Measurements from ENCODE around the gene EGFL7.
"Not testable (repeated sequence)": the region's sequence is repeated elsewhere in the genome, so short reads cannot be mapped to it uniquely, and the experiment has no call there.

The EGFL7 gene

DNA sequence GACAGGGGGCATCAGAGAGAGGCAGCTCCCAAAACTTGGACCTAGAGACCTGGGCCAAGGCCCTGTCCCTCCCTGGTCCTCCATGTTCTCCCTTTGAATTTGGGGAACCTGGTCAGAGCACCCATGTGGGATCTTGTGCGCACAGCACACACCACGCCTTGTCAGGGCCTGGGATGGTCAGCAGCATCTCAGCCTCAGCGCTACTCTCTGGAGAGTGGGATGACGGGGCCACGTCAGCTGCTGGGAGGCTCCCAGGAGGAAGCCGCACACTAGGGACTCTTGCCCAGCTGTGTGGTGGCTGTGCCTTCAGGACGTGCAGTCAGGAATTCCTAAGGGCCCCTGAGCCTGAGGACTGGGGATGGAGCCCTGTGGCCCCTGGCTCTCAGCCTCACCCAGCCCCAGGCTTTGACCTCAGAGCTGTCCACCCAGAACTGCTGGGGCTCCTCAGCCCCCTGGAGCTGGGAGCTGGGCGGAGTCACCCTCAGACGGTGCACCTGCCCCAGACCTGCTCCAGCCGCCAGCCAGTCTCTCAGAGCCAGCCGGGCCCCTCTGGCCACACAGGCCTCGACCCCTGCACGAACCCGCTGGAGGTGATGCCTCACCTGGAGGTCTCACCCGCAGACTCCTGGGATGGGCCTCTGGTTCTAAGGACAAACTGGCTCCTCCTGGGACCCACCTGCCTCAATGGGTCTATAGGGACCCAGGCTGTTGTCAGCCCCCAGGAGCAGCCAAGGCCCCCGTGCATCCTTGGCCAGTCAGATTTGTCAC, 38.3 kb upstream of the EGFL7 start:
- no peak for DNase-seq (ENCODE audit: extremely low read depth in 1 of 2, low read depth in 1 of 2)

DNA sequence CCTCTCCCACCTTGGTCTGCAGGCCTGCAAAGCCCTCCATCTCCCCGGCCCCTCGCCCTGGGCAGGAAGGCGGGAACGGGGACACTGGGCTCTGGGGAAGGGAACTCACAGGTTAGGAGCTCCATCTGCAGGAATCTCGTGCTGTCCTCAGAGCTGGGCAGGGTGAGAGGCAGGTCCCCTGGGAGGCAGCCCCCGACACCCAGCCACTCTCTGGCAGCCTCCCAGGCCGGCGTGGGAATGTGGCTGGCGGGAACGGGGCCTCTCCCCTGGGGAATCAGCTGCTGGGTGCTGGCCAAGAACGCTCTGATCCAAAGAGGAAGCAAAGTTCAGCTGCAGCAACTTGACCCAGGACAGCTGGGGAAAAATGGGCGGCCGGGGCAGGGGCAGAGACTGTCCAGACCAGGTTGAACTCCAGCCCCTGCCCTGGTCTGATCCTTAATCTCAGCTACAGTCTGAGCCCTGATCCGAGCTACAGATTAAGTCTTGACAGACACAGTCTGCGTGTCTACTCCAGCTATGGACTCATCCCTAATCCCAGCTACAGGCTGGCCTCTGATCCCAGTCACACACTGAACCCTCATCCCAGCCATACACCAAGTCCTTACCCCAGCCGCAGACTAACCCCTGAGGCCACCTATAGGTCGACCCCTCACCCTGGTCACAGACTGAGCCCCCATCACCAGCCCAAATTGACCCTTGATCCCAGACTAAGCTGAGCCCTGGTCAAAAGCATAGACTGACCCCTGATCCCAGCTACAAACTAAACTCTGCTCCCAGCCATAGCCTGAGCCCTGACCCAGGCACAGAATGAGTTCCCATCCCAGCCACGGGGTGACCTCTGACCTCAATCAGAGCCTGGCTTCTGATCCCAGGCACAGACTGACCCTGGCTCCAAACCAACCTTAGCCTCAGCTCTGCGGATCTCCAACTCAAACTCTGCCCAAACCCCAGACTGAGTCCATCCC, 37.3 kb upstream of the EGFL7 start:
- no peak for DNase-seq (ENCODE audit: extremely low read depth in 1 of 2, low read depth in 1 of 2)

GRCh38 chr9:136626066-136626725, 36.5 kb upstream of the EGFL7 start:
- no peak for DNase-seq (ENCODE audit: extremely low read depth in 1 of 2, low read depth in 1 of 2)

DNA sequence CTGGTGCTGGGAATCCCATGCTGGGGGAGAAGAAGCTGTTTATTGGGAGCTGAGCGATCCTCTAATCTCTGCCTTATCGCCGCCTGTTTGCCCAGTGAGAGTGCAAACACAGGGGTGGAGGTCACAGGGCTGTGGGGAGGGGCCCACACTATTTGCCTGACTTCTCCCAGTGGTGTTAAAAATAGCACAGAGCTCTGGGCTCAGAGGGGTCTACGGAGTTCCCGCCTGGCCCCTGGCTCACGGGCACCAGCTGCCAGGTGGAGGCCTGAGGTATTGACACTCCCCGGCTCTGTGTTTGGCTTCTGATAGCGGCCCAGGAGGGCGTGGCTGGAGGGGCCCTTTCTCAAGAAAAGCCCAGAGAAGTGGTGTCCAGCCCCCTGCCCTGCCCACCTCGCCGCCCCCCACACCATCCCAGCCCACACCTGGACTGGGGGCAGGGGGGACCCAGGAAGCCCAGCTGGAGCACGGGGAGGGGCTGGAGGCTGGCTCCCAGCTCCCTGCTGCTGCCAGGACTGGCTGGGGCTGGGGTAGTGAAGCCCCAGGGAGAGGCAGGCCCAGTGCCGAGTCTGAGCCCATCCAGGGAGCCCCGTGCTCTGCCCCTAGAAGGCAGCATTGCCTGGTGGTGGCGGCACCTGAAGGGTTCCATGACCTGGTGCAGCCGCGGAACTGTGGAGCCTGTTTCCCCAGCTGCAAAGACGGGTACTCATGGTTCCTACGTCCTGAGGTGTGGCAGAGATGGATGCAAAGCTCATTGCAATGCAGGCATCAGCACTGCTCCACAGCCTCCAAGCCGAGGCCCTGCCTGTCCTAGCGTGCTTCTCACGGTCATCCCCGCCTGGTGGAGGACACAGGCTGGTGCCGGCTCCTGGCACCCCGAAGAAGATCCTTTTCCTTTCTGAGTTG, 35.7 kb upstream of the EGFL7 start:
- no peak for DNase-seq (ENCODE audit: extremely low read depth in 1 of 2, low read depth in 1 of 2)

DNA sequence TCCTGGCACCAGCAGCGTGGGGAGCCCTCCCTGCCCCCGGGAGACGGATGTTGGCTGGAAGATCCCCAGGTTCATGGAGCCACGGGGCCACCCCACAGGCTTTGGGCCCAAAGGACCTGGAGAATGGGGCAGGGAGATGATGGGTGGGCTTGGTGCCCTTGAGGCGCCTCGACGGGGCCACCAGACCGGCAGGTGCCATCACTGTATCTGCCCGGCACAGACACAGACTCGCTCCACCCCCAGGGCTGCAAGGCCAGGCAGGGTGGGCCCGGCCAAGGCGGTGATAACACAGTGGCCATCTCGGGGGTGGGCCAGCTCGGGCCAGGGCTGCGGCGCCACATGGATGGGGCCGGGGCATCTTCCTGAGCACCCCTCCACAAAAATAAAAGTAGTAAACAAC, 35.0 kb upstream of the EGFL7 start:
- no peak for DNase-seq (ENCODE audit: extremely low read depth in 1 of 2, low read depth in 1 of 2)

GRCh38 chr9:136628268-136628667, 34.4 kb upstream of the EGFL7 start:
- DNase-seq (ENCODE audit: extremely low read depth in 1 of 2, low read depth in 1 of 2), result no peak

GRCh38 chr9:136629001-136629878, 33.5 kb upstream of the EGFL7 start:
- DNase-seq (ENCODE audit: extremely low read depth in 1 of 2, low read depth in 1 of 2), result no peak

GRCh38 chr9:136629879-136630661, 32.6 kb upstream of the EGFL7 start:
- peak; percentile 15 to 37 for DNase-seq (ENCODE audit: extremely low read depth in 1 of 2, low read depth in 1 of 2)

DNA sequence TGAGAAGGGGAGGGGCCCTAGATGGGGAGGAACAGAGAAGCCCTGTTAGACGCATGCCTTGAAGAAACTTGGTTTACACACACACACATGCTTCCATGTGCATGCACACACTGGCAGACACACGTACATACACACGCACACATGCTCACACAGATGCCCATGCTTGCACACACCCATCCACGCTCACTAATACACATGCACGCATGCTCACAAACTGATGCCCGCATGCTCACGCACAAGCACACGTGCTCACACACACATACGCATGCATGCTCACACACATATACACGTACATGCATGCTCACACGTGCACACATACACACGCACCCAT, 32.1 kb upstream of the EGFL7 start:
- DNase-seq (ENCODE audit: extremely low read depth in 1 of 2, low read depth in 1 of 2), result no peak

DNA sequence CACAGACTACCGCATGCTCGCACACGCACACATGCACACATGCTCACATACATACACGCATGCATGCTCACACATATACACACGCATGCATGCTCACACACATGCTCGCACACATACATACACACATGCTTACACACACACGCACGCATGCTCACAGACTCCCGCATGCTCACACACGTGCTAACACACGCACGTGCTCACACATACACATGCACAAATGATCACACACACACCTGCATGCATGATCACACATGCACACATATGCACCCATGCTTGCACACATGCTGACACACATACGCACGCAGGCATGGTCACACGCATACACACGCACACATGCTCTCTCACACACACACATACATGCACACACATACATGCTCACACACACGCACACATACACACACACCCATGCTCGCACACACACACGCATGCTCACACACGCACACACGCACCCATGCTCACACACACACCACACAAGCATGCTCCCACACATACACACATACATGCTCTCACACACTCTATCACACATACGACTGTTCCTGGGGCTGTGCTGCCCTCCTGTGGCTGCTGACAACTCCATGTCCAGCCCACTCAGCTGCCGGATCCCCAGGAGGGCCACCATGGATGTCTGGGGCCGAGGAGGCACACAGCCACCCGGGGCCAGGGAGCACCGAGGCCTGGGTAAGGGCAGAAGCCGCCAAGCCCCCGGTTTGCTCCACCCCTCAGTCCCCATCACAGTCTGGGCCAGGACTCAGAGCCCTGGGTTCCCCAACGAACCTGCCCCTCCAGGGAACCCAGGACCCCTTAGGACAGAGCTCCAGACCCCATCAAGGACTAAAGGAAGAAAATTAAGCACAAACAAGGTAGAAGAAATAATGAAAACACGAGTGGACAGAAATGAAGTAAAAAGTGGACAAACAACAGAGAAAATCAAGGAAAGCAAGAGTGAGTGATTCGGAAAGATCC, 31.4 kb upstream of the EGFL7 start:
- peak; percentile 59 to 62 for DNase-seq (ENCODE audit: extremely low read depth in 1 of 2, low read depth in 1 of 2)

- DNase-seq (ENCODE audit: extremely low read depth in 1 of 2, low read depth in 1 of 2), result not testable (repeated sequence)
These were observed 30.6 kb upstream of the EGFL7 start for GRCh38 chr9:136632072-136632471.

DNA sequence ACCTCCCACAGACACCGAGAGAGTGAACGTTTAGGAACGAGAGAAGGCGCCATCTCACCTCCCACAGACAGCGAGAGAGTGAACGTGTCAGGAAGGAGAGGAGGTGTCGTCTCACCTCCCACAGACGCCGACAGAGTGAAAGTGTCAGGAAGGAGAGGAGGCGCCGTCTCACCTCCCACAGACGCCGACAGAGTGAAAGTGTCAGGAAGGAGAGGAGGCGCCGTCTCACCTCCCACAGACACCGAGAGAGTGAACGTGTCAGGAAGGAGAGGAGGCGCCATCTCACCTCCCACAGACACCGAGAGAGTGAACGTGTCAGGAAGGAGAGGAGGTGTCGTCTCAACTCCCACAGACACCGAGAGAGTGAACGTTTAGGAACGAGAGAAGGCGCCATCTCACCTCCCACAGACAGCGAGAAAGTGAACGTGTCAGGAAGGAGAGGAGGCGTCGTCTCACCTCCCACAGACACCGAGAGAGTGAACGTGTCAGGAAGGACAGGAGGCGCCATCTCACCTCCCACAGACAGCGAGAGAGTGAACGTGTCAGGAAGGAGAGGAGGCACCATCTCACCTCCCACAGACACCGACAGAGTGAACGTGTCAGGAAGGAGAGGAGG, 30.1 kb upstream of the EGFL7 start:
- DNase-seq (ENCODE audit: extremely low read depth in 1 of 2, low read depth in 1 of 2), result not testable (repeated sequence)

DNA sequence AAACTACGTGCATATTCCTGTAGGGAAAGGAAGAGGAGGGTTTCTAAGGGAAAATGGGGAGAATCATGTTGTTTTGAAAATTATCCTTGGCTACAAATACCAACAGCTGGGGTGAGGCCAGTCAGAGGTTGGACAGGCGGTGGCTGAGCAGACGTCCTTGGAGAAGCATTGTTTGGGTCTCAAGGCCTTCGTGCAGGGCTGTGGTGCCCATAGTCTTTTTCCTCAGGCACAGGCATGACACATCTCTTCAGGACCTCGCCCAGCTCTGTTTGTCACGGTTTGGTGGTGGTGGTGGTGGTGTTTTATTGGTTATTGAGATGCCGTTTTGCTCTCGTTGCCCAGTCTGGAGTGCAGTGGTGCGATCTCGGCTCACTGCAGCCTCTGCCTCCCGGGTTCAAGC, 27.8 kb upstream of the EGFL7 start:
- no peak for DNase-seq (ENCODE audit: extremely low read depth in 1 of 2, low read depth in 1 of 2)

DNA sequence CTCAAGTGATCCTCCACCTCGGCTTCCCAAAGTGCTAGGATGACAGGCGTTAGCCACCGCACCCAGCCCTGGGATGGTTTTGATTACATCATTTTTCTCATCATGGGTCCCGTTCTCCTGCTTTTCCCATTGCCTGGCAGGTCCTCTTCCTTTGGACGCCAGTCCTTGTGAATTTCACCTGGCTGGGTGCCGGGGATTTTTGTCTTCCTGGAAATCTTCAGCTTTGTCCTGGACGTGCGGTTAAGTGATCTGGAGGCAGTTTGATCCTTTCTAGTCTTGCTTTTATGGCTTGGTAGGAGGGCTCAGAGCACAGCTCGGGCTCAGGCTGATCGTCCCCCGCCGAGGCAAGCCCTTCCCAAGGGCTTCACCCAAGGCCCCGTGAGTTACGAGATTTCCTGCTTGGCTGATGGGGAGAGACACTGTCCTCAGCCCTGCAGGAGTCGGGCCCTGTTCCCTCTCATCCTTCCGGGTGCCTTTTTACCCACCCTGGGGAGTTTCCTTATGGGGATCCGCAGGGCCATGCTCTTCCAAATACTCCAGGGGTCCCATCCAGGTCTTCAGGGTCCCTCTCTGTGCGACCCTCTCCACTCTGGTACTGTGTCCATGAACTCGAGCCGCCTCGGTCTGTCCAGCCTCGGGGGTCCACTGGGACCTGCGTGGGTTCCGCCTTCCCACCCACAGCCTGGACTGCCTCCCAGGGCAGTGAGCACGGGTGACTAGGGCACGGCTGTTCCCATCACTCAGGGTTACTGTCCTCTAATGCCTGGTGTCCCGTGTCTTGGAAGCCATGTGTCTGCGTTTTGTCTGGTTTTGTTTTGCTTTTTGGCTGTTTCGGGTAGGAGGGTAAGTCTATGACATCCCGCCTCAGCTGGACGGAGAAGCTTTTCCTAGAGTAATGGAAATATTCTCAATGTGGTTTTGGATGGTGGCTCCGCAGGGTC, 22.3 kb upstream of the EGFL7 start:
- DNase-seq (ENCODE audit: extremely low read depth in 1 of 2, low read depth in 1 of 2), result no peak

- no peak for DNase-seq (ENCODE audit: extremely low read depth in 1 of 2, low read depth in 1 of 2)
These were observed 20.2 kb upstream of the EGFL7 start for GRCh38 chr9:136642439-136642921.

Measured in activated CD8-positive, alpha-beta memory T cell treated with anti-CD3 and anti-CD28 coated beads for 1 hour (primary cell).